HL-60/S4 treated with phorbol 12-myristate 13-acetate at 8.2 ng/mL for 4 days and 3 days (cell line): ENCODE results near the gene FBXW11.
"Not testable (repeated sequence)": the region's sequence is repeated elsewhere in the genome, so short reads cannot be mapped to it uniquely, and the experiment has no call there.

ENCODE experiments used
- in situ Hi-C: fragments of 300-500 bp; cut with MboI; formaldehyde crosslinking; loops from 2 replicates; pipeline ENCODE4 v1.15.0; 2022; ENCODE audit warnings: low sequenced_read_pairs

Gene FBXW11

GRCh38 chr5:171956887-171957495 is 49.4 kb downstream of the FBXW11 start:
- in situ Hi-C loops: no loop called here

DNA sequence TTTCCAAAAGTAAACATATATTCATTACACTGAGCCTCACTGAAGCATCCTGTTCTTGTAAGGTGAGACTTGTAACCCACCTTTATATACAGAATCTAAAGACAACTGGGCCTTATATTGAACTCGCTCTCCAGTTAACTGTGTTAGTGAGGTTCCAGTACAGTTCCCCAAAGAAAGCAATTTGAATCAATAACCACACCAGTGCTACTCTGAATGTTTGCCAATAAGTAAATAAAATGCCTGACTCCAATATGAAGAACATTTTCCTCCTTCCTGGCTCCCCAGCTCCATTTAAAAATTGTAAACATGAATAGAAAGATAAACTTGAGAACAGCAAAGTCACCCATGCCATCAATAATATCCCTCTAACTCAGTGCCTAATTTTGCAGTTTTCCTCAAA is 50.1 kb downstream of the FBXW11 start:
- in situ Hi-C loops: no loop called here

DNA sequence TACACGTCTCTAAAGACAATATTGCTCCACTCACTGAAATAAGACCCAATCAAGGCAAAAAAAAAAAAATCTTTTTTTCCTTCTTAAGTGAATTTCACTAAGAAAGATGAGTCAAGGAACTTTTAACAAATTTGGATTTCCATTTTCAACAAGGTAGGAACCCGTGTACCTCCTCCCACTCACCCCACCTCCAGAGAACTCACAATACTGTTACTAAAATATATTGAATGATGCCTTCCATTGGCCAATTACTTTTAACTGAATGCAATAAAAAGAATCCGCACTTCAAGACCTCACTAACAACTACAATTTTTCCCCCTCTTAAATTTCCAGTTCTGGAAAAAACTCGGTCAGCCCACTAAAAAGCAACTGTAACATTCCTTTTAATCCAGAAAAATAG is 50.7 kb downstream of the FBXW11 start:
- in situ Hi-C loops: no loop called here

- in situ Hi-C loops: no loop called here
These were observed 51.7 kb downstream of the FBXW11 start for GRCh38 chr5:171954721-171955120.

DNA sequence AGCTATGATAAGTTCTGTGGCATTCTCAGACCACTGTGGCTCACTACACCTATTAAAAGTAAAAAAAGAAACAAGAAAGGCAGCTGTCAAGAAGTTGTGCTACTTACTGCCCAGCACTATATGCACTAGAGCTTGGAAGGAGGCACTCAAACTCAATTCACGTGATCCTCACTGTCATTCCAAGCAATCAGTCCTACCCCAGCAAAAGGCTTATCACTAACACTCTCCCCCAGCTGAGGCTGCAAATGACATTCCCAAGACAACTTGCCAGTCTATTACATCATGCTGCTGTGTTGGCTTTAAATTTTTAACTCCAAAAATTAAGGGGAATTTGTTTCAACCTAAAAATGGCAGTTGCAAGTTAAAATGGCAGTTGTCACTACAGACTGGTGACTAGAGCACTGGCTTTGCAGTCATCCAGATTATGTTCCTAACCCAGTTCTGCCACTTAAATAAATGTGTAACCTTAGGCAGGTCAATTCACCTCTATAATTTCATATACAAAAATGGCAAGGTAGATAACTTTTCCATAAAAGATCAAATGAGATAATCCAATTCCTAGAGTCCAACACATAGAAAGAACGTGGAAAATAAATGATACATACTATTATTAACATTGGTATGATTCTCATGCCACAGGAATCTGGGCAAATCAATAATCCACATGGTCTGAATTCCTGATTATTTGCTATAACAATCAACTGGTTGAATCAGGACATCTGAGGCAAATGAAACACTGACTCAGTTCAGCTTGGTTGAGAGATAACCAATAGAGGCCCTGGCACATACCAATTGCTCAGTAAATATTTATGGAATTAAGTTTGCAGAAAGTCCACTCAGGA is 52.4 kb downstream of the FBXW11 start:
- in situ Hi-C loops: no loop called here

GRCh38 chr5:171952021-171952420 is 54.4 kb downstream of the FBXW11 start:
- in situ Hi-C loops: no loop called here

- in situ Hi-C loops: no loop called here
These were observed 55.2 kb downstream of the FBXW11 start for GRCh38 chr5:171951218-171951617.

GRCh38 chr5:171946000-171946781 is 60.2 kb downstream of the FBXW11 start:
- in situ Hi-C loops: no loop called here

- in situ Hi-C loops: no loop called here
These were observed 61.0 kb downstream of the FBXW11 start for GRCh38 chr5:171945476-171945875.

DNA sequence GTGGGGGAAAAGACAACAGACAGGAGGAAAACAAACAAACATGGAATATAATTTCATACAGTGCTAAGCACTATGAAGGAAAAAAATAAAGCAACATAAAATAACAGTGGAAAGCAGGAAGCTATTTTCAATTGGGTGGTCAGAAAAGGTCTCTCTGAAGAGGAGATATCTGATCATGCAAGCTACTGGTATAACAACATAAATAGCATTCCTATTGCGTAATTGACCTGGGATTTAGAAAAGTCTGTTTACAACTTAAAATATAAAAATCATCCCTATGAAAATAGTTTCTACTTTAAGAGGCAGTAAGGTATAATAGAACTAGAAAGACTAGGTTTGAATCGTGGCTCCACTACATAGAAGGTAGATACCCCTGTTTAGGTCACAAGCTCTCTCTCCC is 61.4 kb downstream of the FBXW11 start:
- in situ Hi-C loops: no loop called here

DNA sequence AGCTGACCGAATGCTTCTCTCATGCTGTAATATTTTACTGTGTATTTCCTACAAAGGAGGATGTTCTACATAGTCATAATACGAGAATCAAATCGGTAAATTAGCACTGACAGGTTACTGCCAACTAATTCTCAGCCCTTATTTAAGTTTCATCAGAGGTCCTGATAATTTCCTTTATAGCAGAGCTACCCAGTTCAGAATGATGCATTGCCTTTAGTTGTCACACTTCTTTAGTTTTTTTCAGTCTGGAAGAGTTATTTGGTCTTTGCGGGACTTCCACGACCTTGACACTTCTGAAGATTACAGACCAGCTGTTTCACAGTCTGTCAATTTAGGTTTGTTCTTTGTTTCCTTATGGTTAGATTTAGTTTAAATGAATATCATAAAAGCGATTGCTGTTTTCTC is 64.3 kb downstream of the FBXW11 start:
- in situ Hi-C loops: not testable (repeated sequence)

- in situ Hi-C loops: not testable (repeated sequence)
These were observed 64.8 kb downstream of the FBXW11 start for GRCh38 chr5:171941675-171942074.

GRCh38 chr5:171941275-171941674 is 65.2 kb downstream of the FBXW11 start:
- in situ Hi-C loops: not testable (repeated sequence)

GRCh38 chr5:171939951-171940350 is 66.5 kb downstream of the FBXW11 start:
- in situ Hi-C loops: no loop called here

DNA sequence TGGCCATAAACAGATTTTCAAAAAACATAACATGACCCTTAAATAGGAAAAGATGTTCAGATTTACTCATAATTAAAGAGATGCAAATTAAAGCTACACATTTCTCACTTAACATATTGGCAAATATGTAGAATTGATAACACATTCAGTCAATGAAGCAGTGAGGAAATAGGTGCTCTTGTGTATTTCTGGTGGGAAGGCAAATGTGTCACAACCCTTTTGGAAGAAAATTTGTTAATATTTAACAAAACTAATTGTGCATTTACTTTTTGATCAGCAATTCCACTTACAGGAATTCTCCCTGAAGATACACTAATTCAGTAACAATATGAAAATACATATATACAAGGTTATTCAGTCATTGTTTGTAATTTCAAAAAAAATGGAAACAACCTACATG is 68.1 kb downstream of the FBXW11 start:
- in situ Hi-C loops: no loop called here

- in situ Hi-C loops: no loop called here
These were observed 69.1 kb downstream of the FBXW11 start for GRCh38 chr5:171937351-171937750.

DNA sequence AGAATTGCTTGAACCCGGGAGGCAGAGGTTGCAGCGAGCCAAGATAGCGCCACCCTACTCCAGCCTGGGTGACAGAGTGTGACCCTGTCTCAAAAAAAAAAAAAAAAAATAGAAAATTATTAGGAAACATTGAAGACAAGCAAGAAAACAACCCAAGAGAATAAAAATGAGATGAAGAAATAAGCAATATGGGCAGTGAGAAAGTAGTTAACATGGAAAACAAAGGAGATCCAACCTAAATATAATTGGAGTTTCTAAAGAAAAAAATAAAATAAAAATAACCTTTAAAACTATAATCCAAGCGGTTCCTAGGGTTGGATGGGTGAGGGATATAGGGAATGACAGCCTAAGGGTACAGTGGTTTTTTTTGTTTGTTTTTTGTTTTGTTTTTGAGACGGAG is 71.9 kb downstream of the FBXW11 start:
- in situ Hi-C loops: no loop called here

DNA sequence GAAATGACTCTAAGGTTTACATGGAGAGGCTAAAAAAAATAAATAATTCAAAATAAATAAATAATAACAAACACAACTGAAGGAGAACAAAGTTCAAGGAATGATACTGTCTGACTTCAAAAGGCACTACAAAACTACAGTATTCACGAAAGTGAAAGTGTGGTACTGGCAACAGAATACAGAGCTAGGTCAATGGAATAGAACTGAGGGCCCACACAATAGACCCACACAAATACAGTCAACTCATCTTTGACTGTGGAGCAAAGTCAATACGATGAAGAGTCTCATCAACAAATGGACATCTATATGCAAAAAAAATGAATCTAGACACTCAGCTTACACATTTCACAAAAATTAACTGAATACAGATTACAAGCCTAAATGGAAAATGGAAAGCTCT is 75.3 kb downstream of the FBXW11 start:
- in situ Hi-C loops: no loop called here

GRCh38 chr5:171927345-171927941 is 79.0 kb downstream of the FBXW11 start:
- in situ Hi-C loops: no loop called here

DNA sequence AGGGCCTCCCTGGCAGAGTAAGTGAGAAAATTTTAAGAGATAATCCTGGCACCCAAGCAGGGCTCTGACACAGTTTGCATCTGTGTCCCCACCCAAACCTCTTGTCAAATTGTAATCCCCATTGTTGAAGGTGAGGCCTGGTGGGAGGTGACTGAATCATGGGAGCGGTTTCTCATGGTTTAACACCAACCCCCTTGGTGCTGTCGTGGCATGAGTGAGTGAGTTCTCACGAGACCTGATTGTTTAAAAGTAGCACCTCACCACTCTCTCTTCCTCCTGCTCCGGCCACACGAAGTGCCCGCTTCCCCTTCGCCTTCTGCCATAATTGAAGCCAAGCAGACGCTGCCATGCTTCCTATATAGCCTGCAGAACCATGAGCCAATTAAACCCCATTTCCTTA is 80.1 kb downstream of the FBXW11 start:
- in situ Hi-C loops: no loop called here

DNA sequence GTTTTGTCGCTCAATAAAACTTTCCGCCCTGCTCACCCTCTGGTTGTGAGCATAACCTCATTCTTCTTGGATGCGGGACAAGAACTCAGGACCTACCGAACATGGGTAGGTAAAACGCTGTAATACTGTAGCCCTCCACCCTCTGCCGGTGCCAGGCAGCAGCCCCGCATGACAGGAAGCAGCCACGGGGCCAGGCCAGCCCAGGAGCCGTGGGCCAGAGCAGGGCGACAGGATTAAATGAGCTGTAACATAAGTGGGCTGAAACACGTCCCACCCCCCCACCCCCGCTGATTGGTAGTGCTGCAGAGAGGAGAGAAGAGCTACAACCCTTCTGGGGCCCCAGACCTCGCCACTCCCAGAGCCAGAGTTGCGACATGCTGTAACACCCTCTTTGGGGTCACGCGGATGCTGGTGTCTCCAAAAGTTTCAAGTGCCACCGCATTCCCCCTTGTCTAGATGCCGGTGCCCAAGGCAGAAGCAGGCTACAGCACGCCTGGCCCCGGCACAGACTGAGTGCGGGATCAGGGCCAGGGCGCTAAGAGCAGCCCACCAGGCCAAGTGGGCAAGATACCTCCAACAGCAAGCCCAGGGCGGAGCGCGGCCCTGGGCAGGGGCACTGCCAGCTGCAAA is 81.8 kb downstream of the FBXW11 start:
- in situ Hi-C loops: loop anchor here (25.0 kb wide), 1 partner anchor 512 kb away; the partner anchor contains the start of gene FGF18
